ENCODE data around the gene GNPTAB. TPM values are rescaled to one million over a fixed set of nuclear protein-coding genes. Genes with fewer than 3 reads are reported as not detected.

Gene GNPTAB
- total and polyA plus RNA-seq, 2 of the 8 experiments (the other 6 are each of a cell fraction or from before 2014, with no cell fraction given): 21.5 to 51.3 TPM

- TF ChIP-seq USF2 (IDR thresholded peaks at IDR 0.05; ENCODE audit: low read length) (no peak), BCL11A (IDR thresholded peaks at IDR 0.05; ENCODE audit: low read depth in 2 of 2, low read length in 2 of 2) (no peak), RFX5 (IDR thresholded peaks at IDR 0.05; ENCODE audit: borderline replicate concordance, low read depth, low read length) (no peak), CTCF (IDR thresholded peaks at IDR 0.05; ENCODE audit: control extremely low read depth in 1 of 3, insufficient read depth in 1 of 3, low read depth in 1 of 3, low read length in 3 of 3) (no peak), PHF8 (conservative IDR thresholded peaks at IDR 0.05; ENCODE audit: low read depth, low read length) (no peak), MAX (IDR thresholded peaks at IDR 0.05) (no peak), RAD21 (IDR thresholded peaks at IDR 0.05 in 1 of 2, conservative IDR thresholded peaks at IDR 0.05 in 1 of 2; ENCODE audit: low read depth in 2 of 2, low read length in 2 of 2) (no peak)
Observed at GRCh38 chr12:101777485-101777884, 53.3 kb downstream of the GNPTAB start (continued).
